HEK293 (cell line): ENCODE measurements around the gene GALNT8.

ENCODE experiments used
- BCL11B ChIP-seq: fragments of 450-650 bp; formaldehyde crosslinking; IDR thresholded peaks from 2 replicates; pipeline ENCODE4 v1.5.1; 2016; ENCODE audit warnings: low read depth, missing biosample characterization, missing genetic modification characterization
- KLF1 ChIP-seq: fragments of 450-650 bp; formaldehyde crosslinking; IDR thresholded peaks from 2 replicates; pipeline ENCODE4 v1.5.1; 2016; ENCODE audit warnings: missing biosample characterization, missing genetic modification characterization
- OVOL3 ChIP-seq: fragments of 450-650 bp; formaldehyde crosslinking; IDR thresholded peaks from 2 replicates; pipeline ENCODE4 v1.5.1; 2016; ENCODE audit warnings: missing biosample characterization, missing genetic modification characterization
- SETDB1 ChIP-seq: IDR thresholded peaks from one replicate; pipeline ENCODE4 v1.6.1; 2017; ENCODE audit warnings: mild to moderate bottlenecking, low read length, moderate library complexity, mixed read lengths; ENCODE audit not compliant: insufficient read length
- ZBTB1 ChIP-seq: fragments of 450-650 bp; formaldehyde crosslinking; IDR thresholded peaks from 2 replicates; pipeline ENCODE4 v1.5.1; 2016; ENCODE audit warnings: missing biosample characterization, missing genetic modification characterization
- ZBTB7A ChIP-seq: fragments of 450-650 bp; formaldehyde crosslinking; IDR thresholded peaks from 2 replicates; pipeline ENCODE4 v1.5.1; 2016; ENCODE audit warnings: low read depth, missing biosample characterization, missing genetic modification characterization
- ZFP3 ChIP-seq: fragments of 450-650 bp; formaldehyde crosslinking; IDR thresholded peaks from 2 replicates; pipeline ENCODE4 v1.5.1; 2016; ENCODE audit warnings: low read depth, missing biosample characterization, missing genetic modification characterization
- ZFP41 ChIP-seq: fragments of 450-650 bp; formaldehyde crosslinking; IDR thresholded peaks from 2 replicates; pipeline ENCODE4 v1.5.1; 2016; ENCODE audit warnings: missing biosample characterization, missing genetic modification characterization, borderline replicate concordance
- ZFP69B ChIP-seq: fragments of 450-650 bp; formaldehyde crosslinking; IDR thresholded peaks from 2 replicates; pipeline ENCODE4 v1.5.1; 2016; ENCODE audit warnings: missing biosample characterization, missing genetic modification characterization
- ZNF132 ChIP-seq: fragments of 450-650 bp; formaldehyde crosslinking; IDR thresholded peaks from 2 replicates; pipeline ENCODE4 v1.5.1; 2017; ENCODE audit warnings: missing biosample characterization, missing genetic modification characterization, borderline replicate concordance
- ZNF140 ChIP-seq: fragments of 450-650 bp; formaldehyde crosslinking; IDR thresholded peaks from 2 replicates; pipeline ENCODE4 v1.5.1; 2016; ENCODE audit warnings: missing biosample characterization, missing genetic modification characterization
- ZNF148 ChIP-seq: fragments of 450-650 bp; formaldehyde crosslinking; IDR thresholded peaks from 2 replicates; pipeline ENCODE4 v1.5.0; 2017; ENCODE audit warnings: missing biosample characterization, missing genetic modification characterization, borderline replicate concordance
- ZNF184 ChIP-seq: fragments of 450-650 bp; IDR thresholded peaks from 2 replicates; pipeline ENCODE4 v1.5.1; 2018; ENCODE audit warnings: missing biosample characterization, mild to moderate bottlenecking, missing genetic modification characterization
- ZNF202 ChIP-seq: fragments of 450-650 bp; formaldehyde crosslinking; IDR thresholded peaks from 2 replicates; pipeline ENCODE4 v1.5.1; 2016; ENCODE audit warnings: missing biosample characterization, missing genetic modification characterization, borderline replicate concordance
- ZNF26 ChIP-seq: fragments of 450-650 bp; formaldehyde crosslinking; IDR thresholded peaks from 2 replicates; pipeline ENCODE4 v1.5.1; 2016; ENCODE audit warnings: missing biosample characterization, missing genetic modification characterization
- ZNF37A ChIP-seq: fragments of 450-650 bp; IDR thresholded peaks from 2 replicates; pipeline ENCODE4 v1.5.1; 2018; ENCODE audit warnings: missing biosample characterization, missing genetic modification characterization
- ZNF629 ChIP-seq: fragments of 450-650 bp; formaldehyde crosslinking; IDR thresholded peaks from 2 replicates; pipeline ENCODE4 v1.5.1; 2017; ENCODE audit warnings: missing biosample characterization, missing genetic modification characterization
- ZNF747 ChIP-seq: fragments of 450-650 bp; formaldehyde crosslinking; IDR thresholded peaks from 2 replicates; pipeline ENCODE4 v1.5.1; 2016; ENCODE audit warnings: missing biosample characterization, missing genetic modification characterization
- ZNF792 ChIP-seq: fragments of 450-650 bp; formaldehyde crosslinking; IDR thresholded peaks from 2 replicates; pipeline ENCODE4 v1.5.1; 2016; ENCODE audit warnings: missing biosample characterization, missing genetic modification characterization
- TF ChIP-seq, protein P1 (sequence below): fragments of 450-650 bp; formaldehyde crosslinking; IDR thresholded peaks from 2 replicates; pipeline ENCODE4 v1.5.1; 2016; ENCODE audit warnings: missing biosample characterization, missing genetic modification characterization
- TF ChIP-seq, protein P2 (sequence below): fragments of 450-650 bp; formaldehyde crosslinking; IDR thresholded peaks from 2 replicates; pipeline ENCODE4 v1.5.1; 2016; ENCODE audit warnings: missing biosample characterization, missing genetic modification characterization, low read depth
- TF ChIP-seq, protein P3 (sequence below): fragments of 450-650 bp; formaldehyde crosslinking; IDR thresholded peaks from 2 replicates; pipeline ENCODE4 v1.5.1; 2016; ENCODE audit warnings: missing biosample characterization, missing genetic modification characterization, borderline replicate concordance
- TF ChIP-seq, protein P4 (sequence below): fragments of 450-650 bp; formaldehyde crosslinking; optimal IDR thresholded peaks from 2 replicates; pipeline ENCODE3; 2016; ENCODE audit warnings: missing biosample characterization, mild to moderate bottlenecking, missing genetic modification characterization

GALNT8 gene

DNA sequence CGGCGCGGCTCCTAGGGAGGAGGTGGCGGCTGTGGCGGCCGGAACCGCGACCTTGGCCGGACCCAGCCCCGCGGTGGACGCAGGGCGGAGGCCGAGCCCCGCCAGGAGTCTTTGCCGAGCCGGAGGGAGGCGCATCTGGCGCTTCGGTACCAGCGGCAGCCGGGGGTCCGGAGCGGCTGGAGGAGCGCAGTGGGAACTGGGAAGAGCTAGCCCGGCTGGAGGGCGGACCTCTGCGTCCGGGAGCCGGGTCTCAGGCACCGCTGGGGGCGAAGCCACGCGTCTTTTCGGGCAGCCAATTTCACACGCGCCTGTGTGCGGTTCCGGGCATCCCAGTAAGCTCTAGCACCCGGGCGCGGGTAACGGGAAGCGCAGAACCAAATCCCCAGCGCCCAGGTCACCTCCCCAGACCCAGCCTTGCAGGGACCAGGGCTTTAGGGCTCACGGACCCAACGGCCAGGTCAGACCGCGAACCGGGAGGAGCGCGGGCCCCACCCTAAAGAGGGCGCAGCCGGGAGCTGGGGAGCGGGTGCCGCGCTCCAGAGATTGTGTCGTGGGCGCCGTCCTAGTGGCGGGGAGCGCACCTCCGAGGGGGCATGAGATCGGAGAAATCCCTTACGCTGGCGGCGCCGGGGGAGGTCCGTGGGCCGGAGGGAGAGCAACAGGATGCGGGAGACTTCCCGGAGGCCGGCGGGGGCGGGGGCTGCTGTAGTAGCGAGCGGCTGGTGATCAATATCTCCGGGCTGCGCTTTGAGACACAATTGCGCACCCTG lies 89.4 kb downstream of the GALNT8 start (continued):
- TF ChIP-seq, protein P1, sequence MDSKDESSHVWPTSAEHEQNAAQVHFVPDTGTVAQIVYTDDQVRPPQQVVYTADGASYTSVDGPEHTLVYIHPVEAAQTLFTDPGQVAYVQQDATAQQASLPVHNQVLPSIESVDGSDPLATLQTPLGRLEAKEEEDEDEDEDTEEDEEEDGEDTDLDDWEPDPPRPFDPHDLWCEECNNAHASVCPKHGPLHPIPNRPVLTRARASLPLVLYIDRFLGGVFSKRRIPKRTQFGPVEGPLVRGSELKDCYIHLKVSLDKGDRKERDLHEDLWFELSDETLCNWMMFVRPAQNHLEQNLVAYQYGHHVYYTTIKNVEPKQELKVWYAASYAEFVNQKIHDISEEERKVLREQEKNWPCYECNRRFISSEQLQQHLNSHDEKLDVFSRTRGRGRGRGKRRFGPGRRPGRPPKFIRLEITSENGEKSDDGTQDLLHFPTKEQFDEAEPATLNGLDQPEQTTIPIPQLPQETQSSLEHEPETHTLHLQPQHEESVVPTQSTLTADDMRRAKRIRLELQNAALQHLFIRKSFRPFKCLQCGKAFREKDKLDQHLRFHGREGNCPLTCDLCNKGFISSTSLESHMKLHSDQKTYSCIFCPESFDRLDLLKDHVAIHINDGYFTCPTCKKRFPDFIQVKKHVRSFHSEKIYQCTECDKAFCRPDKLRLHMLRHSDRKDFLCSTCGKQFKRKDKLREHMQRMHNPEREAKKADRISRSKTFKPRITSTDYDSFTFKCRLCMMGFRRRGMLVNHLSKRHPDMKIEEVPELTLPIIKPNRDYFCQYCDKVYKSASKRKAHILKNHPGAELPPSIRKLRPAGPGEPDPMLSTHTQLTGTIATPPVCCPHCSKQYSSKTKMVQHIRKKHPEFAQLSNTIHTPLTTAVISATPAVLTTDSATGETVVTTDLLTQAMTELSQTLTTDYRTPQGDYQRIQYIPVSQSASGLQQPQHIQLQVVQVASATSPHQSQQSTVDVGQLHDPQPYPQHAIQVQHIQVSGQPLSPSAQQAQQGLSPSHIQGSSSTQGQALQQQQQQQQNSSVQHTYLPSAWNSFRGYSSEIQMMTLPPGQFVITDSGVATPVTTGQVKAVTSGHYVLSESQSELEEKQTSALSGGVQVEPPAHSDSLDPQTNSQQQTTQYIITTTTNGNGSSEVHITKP (tag by site-specific recombination) = no peak
- TF ChIP-seq ZNF184 (no peak), ZNF202 (tag by site-specific recombination) (no peak), ZBTB7A (tag by site-specific recombination) (no peak), ZNF26 (tag by site-specific recombination) (no peak), ZFP41 (tag by site-specific recombination) (no peak), ZFP69B (tag by site-specific recombination) (peak; percentile 83), ZNF747 (tag by site-specific recombination) (no peak), ZFP3 (tag by site-specific recombination) (no peak), BCL11B (tag by site-specific recombination) (no peak), ZNF792 (no peak), ZBTB1 (tag by site-specific recombination) (no peak), OVOL3 (no peak), ZNF140 (tag by site-specific recombination) (no peak), ZNF37A (tag by site-specific recombination) (no peak), ZNF148 (tag by site-specific recombination) (no peak), ZNF629 (no peak), KLF1 (peak; percentile 43), SETDB1 (no peak), ZNF132 (tag by site-specific recombination) (no peak)
- TF ChIP-seq, protein P2, sequence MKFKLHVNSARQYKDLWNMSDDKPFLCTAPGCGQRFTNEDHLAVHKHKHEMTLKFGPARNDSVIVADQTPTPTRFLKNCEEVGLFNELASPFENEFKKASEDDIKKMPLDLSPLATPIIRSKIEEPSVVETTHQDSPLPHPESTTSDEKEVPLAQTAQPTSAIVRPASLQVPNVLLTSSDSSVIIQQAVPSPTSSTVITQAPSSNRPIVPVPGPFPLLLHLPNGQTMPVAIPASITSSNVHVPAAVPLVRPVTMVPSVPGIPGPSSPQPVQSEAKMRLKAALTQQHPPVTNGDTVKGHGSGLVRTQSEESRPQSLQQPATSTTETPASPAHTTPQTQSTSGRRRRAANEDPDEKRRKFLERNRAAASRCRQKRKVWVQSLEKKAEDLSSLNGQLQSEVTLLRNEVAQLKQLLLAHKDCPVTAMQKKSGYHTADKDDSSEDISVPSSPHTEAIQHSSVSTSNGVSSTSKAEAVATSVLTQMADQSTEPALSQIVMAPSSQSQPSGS (tag by site-specific recombination) = no peak
- TF ChIP-seq, protein P3, sequence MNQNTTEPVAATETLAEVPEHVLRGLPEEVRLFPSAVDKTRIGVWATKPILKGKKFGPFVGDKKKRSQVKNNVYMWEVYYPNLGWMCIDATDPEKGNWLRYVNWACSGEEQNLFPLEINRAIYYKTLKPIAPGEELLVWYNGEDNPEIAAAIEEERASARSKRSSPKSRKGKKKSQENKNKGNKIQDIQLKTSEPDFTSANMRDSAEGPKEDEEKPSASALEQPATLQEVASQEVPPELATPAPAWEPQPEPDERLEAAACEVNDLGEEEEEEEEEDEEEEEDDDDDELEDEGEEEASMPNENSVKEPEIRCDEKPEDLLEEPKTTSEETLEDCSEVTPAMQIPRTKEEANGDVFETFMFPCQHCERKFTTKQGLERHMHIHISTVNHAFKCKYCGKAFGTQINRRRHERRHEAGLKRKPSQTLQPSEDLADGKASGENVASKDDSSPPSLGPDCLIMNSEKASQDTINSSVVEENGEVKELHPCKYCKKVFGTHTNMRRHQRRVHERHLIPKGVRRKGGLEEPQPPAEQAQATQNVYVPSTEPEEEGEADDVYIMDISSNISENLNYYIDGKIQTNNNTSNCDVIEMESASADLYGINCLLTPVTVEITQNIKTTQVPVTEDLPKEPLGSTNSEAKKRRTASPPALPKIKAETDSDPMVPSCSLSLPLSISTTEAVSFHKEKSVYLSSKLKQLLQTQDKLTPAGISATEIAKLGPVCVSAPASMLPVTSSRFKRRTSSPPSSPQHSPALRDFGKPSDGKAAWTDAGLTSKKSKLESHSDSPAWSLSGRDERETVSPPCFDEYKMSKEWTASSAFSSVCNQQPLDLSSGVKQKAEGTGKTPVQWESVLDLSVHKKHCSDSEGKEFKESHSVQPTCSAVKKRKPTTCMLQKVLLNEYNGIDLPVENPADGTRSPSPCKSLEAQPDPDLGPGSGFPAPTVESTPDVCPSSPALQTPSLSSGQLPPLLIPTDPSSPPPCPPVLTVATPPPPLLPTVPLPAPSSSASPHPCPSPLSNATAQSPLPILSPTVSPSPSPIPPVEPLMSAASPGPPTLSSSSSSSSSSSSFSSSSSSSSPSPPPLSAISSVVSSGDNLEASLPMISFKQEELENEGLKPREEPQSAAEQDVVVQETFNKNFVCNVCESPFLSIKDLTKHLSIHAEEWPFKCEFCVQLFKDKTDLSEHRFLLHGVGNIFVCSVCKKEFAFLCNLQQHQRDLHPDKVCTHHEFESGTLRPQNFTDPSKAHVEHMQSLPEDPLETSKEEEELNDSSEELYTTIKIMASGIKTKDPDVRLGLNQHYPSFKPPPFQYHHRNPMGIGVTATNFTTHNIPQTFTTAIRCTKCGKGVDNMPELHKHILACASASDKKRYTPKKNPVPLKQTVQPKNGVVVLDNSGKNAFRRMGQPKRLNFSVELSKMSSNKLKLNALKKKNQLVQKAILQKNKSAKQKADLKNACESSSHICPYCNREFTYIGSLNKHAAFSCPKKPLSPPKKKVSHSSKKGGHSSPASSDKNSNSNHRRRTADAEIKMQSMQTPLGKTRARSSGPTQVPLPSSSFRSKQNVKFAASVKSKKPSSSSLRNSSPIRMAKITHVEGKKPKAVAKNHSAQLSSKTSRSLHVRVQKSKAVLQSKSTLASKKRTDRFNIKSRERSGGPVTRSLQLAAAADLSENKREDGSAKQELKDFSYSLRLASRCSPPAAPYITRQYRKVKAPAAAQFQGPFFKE (tag by site-specific recombination) = no peak
- TF ChIP-seq, protein P4, sequence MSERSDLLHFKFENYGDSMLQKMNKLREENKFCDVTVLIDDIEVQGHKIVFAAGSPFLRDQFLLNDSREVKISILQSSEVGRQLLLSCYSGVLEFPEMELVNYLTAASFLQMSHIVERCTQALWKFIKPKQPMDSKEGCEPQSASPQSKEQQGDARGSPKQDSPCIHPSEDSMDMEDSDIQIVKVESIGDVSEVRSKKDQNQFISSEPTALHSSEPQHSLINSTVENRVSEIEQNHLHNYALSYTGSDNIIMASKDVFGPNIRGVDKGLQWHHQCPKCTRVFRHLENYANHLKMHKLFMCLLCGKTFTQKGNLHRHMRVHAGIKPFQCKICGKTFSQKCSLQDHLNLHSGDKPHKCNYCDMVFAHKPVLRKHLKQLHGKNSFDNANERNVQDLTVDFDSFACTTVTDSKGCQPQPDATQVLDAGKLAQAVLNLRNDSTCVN = peak; percentile 63
